ENCODE results near the gene BICRAL. TPM values are rescaled to one million over a fixed set of nuclear protein-coding genes. Genes with fewer than 3 reads are reported as not detected.

BICRAL gene
- total and polyA plus RNA-seq, 2 of the 4 experiments (the other 2 are of a cell fraction): 4.0 to 6.1 TPM

DNA sequence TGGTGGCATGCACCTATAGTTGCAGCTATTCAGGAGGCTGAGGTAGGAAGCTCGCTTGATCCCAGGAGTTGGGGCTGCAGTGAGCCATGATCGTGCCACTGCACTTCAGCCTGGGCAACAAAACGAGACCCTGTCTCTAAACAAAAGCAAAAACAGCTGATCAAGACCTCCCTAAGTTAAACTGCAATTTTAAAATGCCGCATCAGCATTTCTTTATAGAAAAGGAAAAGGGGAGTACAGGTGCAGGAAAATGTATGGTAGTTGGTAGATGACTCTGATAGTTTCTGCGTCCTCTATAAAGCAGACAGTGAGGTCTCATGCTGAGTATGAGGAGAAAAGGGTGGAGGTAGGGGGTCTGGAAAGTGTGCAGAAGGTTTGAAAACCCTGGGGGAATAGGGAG lies 27.1 kb upstream of the BICRAL start:
- H3K4me1 ChIP-seq (ENCODE audit: control insufficient read depth, insufficient read depth, low read length): no peaks in the 10 kb centered on the region
- no peak overlapping the region for H3K14ac ChIP-seq (replicated peaks; ENCODE audit: low read depth, low read length)
- TF ChIP-seq MAZ (IDR thresholded peaks at IDR 0.05; ENCODE audit: borderline replicate concordance, low read depth, low read length): no peak
- TF ChIP-seq MAFK (IDR thresholded peaks at IDR 0.05; ENCODE audit: low read depth, low read length): peak; percentile 99
- H3K79me1 ChIP-seq (ENCODE audit: low read depth in 1 of 2, low read length in 2 of 2): peaks cover 2 to 4% of the 10 kb centered on the region in 2 experiments; a peak in 2 of 4 replicates
- no peak overlapping the region for H2BK5ac ChIP-seq (ENCODE audit: low read depth, low read length, poor library complexity, severe bottlenecking)
- DNase-seq (no peak), ATAC-seq (ENCODE audit: low read depth) (no peak)
- no peak overlapping the region for H4K8ac ChIP-seq (ENCODE audit: low read depth in 2 of 2, low read length in 2 of 2)
- ChIA-PET CTCF (no interaction called here), POLR2A (ENCODE audit: unreplicated experiment) (interaction anchor here (0.6 kb wide), 1 partner anchor 221 kb away, joined by 4 read pairs; no protein-coding TSS in a partner anchor)
- no peak overlapping the region for H3K56ac ChIP-seq (ENCODE audit: extremely low read depth, insufficient read depth, low read length)
- H3K9me3 ChIP-seq (ENCODE audit: control insufficient read depth, insufficient read depth, low read length): no peaks in the 10 kb centered on the region
- no peak overlapping the region for H2AK9ac ChIP-seq (replicated peaks; ENCODE audit: low read depth, low read length, poor library complexity)
- no peak overlapping the region for H2BK120ac ChIP-seq (ENCODE audit: low read depth, low read length)
- dilution Hi-C loops (cut with HindIII; ENCODE audit: low sequenced_read_pairs, unreplicated experiment): no loop called here
- no peak overlapping the region for H4K91ac ChIP-seq (ENCODE audit: insufficient read depth, low read depth, low read length)
- no peaks in the 10 kb centered on the region for H4K20me1 ChIP-seq (ENCODE audit: insufficient read depth, low read length)
- H3K9me1 ChIP-seq (ENCODE audit: insufficient read depth, low read length): 0 out of 2 replicates have a peak, but pooled peaks cover 3% of the 10 kb centered on the region
- H3K4me3 ChIP-seq (ENCODE audit: insufficient read depth, low read depth, low read length): no peak overlapping the region
- H2AK5ac ChIP-seq (ENCODE audit: low read depth, low read length): no peak overlapping the region
- H3K4ac ChIP-seq (ENCODE audit: low read depth, low read length): no peak overlapping the region
- H3K23ac ChIP-seq (ENCODE audit: low read depth, low read length): no peak overlapping the region; the same call in 1 of the 2 replicates
- H2BK15ac ChIP-seq (ENCODE audit: low read depth, low read length): no peak overlapping the region
- no peak overlapping the region for H2AFZ ChIP-seq (replicated peaks; ENCODE audit: low read length, poor library complexity)
- H3K9ac ChIP-seq (ENCODE audit: low read depth, low read length): no peak overlapping the region
- BruUV-seq (replicated peaks): no TSS peak
- WGBS, 2 experiments (ENCODE audit: extremely low coverage in 2 of 2, insufficient read length in 1 of 2): 90% methylated on average over 3 of the region's 5 CpGs; no CpG with 5 or more reads in 1 of the 2 experiments
- H2BK20ac ChIP-seq (ENCODE audit: low read depth, low read length): no peak overlapping the region
- intact Hi-C loops (cut with micrococcal nuclease): no loop called here
- H3K36me3 ChIP-seq (ENCODE audit: control insufficient read depth, insufficient read depth, low read length): no peaks in the 10 kb centered on the region
- H3K27ac ChIP-seq (ENCODE audit: insufficient read depth, low read length): no peak overlapping the region
- H4K5ac ChIP-seq (ENCODE audit: low read depth, low read length): no peak overlapping the region
- H3K4me2 ChIP-seq (ENCODE audit: low read depth, low read length): no peak overlapping the region
- no peak overlapping the region for H3K18ac ChIP-seq (ENCODE audit: low read depth, low read length)
- in situ Hi-C loops (cut with MboI; ENCODE audit: low sequenced_read_pairs): no loop called here
- H3K27me3 ChIP-seq (ENCODE audit: control insufficient read depth, insufficient read depth, low read length): no peaks in the 10 kb centered on the region
